ENCODE measurements around the gene TLE2.
"Not testable (repeated sequence)": the region's sequence is repeated elsewhere in the genome, so short reads cannot be mapped to it uniquely, and the experiment has no call there.

Gene TLE2

DNA sequence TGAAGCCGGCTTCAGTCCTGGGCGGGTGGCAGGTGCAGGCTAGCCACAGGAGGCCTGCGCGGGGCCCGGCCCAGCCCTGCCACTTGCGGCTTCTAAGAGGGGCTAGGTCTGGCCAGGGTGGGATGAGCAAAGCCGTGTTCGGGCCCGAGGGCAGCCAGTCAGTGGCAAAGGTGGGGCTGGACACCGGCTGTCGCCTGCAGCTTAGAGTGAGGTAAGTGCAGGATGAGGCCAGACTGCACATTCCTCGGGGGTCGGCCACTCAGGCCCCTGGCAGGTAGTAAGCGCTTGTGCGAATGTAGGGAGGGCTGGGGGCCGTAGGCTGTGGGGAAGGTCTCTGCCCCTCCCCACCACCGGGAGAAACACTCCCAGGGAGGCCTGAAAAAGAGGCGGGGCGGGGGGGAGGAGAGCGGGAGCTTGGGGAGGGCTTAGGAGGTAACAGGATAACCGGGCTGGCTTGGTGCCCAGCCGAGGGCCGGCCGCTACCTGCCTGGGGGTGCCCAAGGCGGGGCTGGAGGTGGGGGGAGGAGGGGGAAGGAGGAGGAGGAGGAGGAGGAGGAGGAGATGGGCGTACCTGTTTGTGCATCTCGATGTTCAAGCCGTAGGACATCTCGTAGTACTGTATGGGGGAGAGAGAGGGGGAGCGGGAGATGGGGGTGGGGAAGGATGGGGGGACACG, 26.8 kb upstream of the TLE2 start:
- DNase-seq (ENCODE audit: low read depth) = no peak

DNA sequence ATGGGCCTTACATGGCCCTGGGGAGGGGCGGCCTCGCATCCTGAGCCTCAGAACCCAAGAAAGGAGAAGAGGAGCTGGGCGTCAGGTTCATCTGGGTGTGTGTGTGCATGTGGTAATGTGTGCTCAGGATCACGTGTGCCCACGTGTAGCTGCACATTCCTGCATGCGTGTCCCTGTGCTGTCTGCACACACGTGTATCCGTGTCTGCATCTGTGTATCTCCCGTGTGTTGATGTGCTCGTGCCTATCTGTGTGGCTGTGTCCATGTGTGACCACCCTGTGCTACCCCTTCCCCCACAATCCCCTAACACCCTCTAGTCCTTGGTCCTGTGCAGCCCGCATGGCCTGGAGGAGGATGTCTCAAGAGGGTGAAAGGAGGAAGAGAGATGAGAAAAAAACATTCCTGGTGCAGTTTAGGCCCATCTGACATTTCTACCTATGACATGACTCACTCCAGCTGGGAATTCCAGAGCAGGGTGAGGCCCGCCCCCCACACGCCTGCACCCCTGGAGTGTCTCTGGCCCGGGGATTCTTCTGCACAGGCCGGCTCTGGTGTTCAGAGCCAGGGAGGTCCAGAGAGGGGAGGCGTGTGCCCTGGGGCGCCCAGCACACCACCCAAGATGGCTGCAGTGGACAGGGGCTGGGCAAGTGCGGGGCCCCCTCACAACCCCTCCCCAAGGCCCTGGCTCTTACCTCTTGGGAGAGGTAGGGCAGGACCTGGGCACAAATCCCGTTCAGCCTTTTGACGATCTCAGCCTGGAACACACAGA, 26.1 kb upstream of the TLE2 start:
- no peak for DNase-seq (ENCODE audit: low read depth)

GRCh38 chr19:3054265-3054971, 25.3 kb upstream of the TLE2 start:
- no peak for DNase-seq (ENCODE audit: low read depth)

- DNase-seq (ENCODE audit: low read depth) = no peak
Measured at GRCh38 chr19:3053780-3054179, 24.7 kb upstream of the TLE2 start.

DNA sequence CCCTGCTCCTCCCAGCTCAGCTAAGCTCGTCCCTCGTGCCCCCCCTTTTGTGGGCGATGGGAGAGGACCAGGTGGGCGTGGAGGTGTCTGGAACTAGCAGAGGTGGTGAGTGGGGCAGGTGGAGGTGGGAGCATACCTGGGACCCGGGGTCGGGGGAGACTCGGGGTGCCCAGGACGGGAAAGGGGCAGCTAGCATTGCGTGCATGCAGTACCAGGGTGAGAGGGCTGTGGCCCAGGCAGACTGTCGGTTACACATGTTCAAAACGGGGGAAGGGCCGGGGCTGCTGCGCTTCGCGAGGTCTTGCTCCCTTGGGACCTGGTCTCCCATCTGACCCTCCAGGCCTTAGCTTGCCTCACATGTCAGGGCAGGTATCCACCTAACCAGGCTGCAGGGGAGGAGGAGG, 24.1 kb upstream of the TLE2 start:
- no peak for DNase-seq (ENCODE audit: low read depth)

- DNase-seq (ENCODE audit: low read depth) = not testable (repeated sequence)
Measured at GRCh38 chr19:3050016-3050415, 20.9 kb upstream of the TLE2 start.

GRCh38 chr19:3049089-3049488, 20.0 kb upstream of the TLE2 start:
- no peak for DNase-seq (ENCODE audit: low read depth)

DNA sequence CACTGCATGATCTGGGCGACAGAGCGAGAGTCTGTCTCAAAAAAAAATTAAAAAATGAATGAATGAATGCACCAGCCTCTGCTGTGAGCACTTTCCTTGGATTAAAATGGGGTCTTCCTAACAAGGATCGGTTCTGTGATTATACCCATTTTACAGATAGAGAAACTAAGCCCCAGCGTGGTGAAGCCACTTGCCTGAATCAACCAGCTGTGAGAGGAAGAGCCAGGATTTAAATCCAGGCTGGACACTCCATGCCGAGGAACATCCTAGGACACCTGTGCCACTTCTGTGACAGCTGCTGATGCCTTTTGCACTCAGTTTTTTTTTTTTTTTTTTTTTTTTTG, 19.1 kb upstream of the TLE2 start:
- no peak for DNase-seq (ENCODE audit: low read depth)

GRCh38 chr19:3047496-3048189, 18.6 kb upstream of the TLE2 start:
- peak; percentile 37 for DNase-seq (ENCODE audit: low read depth)

GRCh38 chr19:3046698-3047495, 17.8 kb upstream of the TLE2 start:
- no peak for DNase-seq (ENCODE audit: low read depth)

DNA sequence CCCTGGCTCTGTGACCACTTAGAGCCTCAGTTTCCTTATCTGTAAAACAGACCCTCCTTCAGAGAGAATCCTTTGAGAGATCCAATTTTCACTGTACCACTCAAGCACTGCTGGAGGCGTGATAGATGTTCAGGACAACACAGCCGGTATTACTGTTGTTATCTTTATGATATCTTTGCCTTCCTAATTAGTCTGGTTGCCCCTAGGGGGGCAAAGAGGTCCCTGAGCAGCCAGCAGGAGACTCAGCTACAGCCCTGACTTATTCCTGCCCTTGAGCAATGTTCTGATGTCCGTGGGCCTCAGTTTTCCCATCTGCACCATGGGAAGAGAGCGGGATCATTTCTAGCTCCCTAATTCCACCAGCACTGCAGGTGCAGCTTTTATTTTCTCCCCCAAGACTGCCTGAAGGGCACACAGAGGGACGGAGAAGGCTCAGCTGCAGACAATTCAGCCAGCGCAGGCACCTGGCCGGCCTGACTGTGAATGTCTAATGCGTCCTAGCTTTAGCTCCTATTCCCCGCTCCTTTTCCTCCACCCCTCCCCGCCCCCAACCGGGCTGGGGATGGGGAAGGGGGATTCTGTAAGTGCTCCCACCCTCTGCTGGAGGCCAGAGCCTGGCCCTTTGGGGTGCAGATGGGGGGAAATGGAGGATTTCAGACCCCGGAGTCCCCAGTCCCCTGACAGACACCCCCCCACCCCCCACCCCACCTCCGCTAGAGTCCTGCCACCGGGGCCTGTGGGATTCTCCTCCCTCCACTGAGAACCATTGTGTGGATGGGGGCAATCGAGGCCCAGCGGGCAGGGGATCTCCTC, 17.0 kb upstream of the TLE2 start:
- no peak for DNase-seq (ENCODE audit: low read depth)

- DNase-seq (ENCODE audit: low read depth) = no peak
Measured at GRCh38 chr19:3045191-3045590, 16.1 kb upstream of the TLE2 start.

DNA sequence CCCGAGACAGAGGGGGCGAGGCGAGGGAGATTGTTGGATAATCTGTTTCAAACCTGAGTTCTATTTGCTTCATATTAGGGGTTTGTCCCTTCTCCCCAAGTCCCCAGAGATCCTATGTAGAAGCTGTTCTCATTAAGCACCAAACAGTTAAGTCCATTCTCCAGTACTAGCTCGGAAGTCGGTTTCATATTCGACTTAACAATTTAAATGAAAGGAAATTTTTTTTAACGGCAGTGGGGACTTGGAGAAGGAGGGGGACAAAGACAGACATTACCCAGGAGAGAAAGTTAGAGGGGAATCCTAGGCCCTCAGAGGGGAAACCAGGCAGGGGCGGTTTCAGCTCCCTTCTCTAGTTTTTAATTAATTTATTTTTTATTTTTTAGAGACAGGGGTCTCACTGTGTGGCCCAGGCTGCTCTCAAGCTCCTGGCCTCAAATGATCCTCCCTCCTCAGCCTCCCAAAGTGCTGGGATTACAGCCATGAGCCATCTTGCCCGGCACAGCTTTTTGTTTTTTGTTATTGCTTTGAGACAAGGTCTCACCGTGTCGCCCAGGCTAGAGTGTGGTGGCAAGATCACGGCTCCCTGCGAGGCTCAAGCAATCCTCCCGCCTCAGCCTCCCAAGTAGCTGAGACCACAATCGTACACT, 13.7 kb upstream of the TLE2 start:
- DNase-seq (ENCODE audit: low read depth) = no peak

DNA sequence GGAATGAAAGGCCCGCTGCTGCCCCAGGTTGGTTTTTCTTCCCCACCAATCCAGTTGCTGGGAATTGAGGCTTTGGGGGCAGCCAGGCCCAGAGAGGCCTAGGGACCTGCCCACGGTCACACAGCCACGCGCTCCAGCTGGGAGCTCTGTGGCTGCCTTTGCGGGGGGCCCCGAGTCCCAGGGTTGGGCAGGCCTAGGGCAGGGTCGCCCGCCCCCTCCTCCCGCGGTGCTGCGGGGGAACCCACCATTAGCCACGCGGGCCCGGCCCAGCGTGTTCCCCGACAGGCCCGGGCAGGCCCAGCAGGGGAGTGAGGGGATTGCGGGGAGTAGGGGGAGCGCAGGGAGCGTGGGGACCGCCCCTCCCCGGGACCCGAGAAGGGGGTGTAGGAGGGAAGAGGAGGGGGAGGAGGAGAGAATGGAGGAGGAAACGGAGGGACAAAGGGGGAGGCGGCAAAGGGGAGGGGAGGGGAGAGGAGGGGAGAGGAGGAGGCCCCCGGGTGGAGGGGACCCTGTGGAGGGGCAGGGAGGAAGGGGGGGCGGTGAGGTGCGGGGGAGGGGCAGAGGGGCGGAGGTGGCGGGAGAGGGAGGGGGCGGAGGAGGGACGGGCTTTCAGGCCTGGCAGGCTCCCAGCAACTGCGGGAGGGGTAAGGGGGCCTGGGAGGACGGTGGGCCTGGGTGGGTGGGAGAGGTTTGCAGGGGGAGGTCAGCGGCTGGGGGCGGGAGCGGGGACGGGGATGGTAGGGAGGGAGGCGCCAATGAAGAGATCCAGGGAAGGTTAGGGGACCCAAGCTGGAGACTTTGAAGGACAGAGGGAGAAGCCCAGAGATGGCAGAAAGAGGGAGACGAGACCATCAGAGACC, 12.9 kb upstream of the TLE2 start:
- no peak for DNase-seq (ENCODE audit: low read depth)

DNA sequence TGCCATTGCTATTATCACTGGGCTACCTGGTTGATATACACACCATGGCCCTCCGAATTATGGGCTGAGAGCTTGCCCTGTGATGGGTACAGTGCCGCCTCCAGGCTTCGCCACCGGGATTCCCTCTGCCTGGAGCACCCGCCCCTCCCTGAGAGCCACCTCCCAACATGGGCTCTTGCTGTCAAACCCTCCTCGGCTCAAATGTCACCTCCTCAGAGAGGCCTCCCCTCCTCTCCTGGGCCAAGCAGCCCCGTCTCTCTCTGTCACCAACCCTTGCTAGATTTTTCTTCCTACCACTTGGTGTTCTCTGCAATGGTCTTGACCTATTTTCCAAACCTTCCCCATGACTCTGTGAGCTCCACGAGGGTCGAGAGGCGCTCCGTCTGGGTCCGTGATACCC, 12.2 kb upstream of the TLE2 start:
- no peak for DNase-seq (ENCODE audit: low read depth)

- DNase-seq (ENCODE audit: low read depth) = no peak
Measured at GRCh38 chr19:3039641-3040077, 10.6 kb upstream of the TLE2 start.

DNA sequence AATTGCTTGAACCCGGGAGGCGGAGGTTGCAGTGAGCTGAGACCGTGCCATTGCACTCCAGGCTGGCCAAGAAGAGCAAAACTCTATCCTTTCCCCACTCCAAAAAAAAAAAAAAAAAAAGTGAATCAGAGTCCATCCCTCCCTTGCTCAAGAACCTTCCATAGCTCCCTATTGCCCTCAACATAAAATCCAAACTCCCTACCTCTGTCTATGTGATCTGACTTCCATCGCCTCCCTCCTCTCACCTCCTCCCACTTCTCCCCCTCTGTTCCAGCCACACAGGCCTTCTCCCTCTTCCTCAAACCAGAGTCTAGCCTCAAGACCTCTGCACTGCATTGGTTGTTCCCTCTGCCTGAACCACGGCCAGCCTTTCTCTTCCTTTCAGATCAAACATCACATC, 10.0 kb upstream of the TLE2 start:
- no peak for DNase-seq (ENCODE audit: low read depth)

DNA sequence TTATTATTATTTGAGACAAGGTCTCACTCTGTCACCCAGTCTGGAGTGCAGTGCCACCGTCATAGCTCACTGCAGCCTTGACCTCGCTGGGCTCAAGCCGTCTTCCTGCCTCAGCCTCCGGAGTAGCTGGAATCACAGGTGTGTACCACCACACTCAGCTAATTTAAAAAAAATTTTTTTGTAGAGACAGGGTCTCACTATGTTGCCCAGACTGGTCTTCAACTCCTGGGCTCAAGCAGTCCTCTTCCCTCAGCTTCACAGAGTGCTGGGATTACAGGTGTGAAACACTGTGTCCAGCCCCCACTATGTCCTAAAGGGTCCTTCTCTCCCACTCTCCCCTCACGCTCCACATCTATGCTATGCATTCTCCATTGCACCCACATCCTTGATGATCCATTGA, 9.1 kb upstream of the TLE2 start:
- no peak for DNase-seq (ENCODE audit: low read depth)

DNA sequence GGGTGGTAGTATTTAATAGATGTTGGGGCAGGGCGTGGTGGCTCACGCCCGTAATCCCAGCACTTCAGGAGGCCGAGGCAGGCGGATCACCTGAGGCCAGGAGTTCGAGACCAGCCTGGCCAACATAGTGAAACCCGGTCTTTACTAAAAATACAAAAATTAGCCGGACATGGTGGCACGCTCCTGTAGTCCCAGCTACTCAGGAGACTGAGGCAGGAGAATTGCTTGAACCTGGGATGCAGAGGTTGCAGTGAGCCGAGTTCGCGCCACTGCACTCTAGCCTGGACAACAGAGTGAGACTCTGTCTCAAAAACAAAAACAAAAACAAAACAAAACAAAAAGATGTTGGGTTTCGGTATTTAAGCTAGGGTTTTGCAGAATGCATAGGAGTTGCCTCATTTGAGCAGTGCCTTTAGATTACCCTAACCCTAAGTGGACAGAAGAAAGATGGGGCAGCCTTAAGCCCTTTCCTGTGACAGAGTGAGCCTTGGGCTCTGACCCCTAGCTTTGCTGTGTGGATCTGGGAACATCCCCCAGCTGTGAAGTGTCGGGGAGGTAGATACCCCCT, 8.0 kb upstream of the TLE2 start:
- not testable (repeated sequence) for DNase-seq (ENCODE audit: low read depth)
